ENCODE results near the gene SRPRB.

The SRPRB gene

GRCh38 chr3:133838296-133838789 lies 32.7 kb downstream of the SRPRB start:
- Histone ChIP-seq H3K27ac (ENCODE audit: low read length) (no peak overlapping the region), H3K4me3 (ENCODE audit: low read depth in 1 of 2, low read length in 2 of 2) (no peak overlapping the region), H3K27me3 (ENCODE audit: low read depth, low read length) (no peaks in the 10 kb centered on the region), H3K9me3 (ENCODE audit: control insufficient read depth in 1 of 2, low read length in 2 of 2) (no peaks in the 10 kb centered on the region), H3K4me1 (ENCODE audit: control insufficient read depth in 1 of 2, insufficient read depth in 2 of 2, low read length in 2 of 2) (no peaks in the 10 kb centered on the region), H3K36me3 (ENCODE audit: control insufficient read depth in 1 of 2, insufficient read depth in 2 of 2, low read length in 2 of 2) (peaks cover 0 to 46% of the 10 kb centered on the region in 2 donors)

DNA sequence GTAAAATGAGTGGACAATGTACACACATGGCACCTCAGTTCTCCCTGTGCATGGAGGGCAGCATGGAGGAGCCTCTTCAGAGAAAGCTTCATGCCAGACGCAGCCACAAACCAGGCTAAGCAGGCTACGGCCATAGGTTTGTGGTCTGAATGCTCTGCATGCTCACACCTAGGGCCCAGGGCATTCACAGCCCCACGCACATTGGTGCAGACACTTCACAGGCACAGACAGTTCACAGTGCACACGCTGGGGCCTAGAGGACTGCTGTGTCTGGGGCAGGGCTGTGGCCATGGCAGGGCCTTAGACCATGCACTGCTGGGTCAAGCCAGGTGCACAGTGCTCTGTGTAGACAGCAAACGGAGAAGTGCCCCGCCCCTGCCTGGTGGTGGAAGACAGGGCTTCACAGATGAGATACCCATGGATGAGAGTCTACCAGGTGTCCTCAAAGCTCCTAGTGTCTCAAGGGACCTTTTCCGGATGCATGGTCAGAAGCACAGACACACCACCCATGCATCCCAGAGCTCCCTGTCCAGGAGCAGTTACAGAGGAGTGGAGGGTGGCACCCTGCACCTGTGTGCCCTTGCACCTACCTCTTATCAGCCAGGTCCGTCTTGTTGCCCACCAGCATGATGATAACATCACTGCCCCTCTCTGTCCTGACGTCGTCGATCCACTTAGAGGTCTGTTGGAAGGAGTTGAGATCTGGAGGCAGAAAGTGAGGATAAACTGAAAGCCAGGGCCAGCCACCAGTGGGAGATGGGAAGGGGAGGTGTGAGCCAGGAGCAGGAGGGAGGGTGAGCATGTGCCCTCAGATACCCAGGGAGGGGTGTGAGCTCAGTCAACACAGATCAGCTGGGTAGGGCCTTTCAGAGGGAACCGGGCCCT lies 33.5 kb downstream of the SRPRB start:
- H3K4me1 ChIP-seq (ENCODE audit: control insufficient read depth in 1 of 2, insufficient read depth in 2 of 2, low read length in 2 of 2), result no peaks in the 10 kb centered on the region
- no peak overlapping the region for H3K4me3 ChIP-seq (ENCODE audit: low read depth in 1 of 2, low read length in 2 of 2)
- H3K27ac ChIP-seq (ENCODE audit: low read length), result no peak overlapping the region
- H3K9me3 ChIP-seq (ENCODE audit: control insufficient read depth in 1 of 2, low read length in 2 of 2), result no peaks in the 10 kb centered on the region
- H3K27me3 ChIP-seq (ENCODE audit: low read depth, low read length), result no peaks in the 10 kb centered on the region
- H3K36me3 ChIP-seq (ENCODE audit: control insufficient read depth in 1 of 2, insufficient read depth in 2 of 2, low read length in 2 of 2), result peaks cover 0 to 46% of the 10 kb centered on the region in 2 donors

- H3K4me3 ChIP-seq (ENCODE audit: low read depth in 1 of 2, low read length in 2 of 2), result no peak overlapping the region
- no peaks in the 10 kb centered on the region for H3K27me3 ChIP-seq (ENCODE audit: low read depth, low read length)
- peaks cover 0 to 39% of the 10 kb centered on the region in 2 donors for H3K36me3 ChIP-seq (ENCODE audit: control insufficient read depth in 1 of 2, insufficient read depth in 2 of 2, low read length in 2 of 2)
- no peaks in the 10 kb centered on the region for H3K9me3 ChIP-seq (ENCODE audit: control insufficient read depth in 1 of 2, low read length in 2 of 2)
- no peak overlapping the region for H3K27ac ChIP-seq (ENCODE audit: low read length)
- no peaks in the 10 kb centered on the region for H3K4me1 ChIP-seq (ENCODE audit: control insufficient read depth in 1 of 2, insufficient read depth in 2 of 2, low read length in 2 of 2)
These were observed 34.6 kb downstream of the SRPRB start for GRCh38 chr3:133840055-133840737.

GRCh38 chr3:133840767-133841166 lies 35.2 kb downstream of the SRPRB start:
- Histone ChIP-seq H3K4me1 (ENCODE audit: control insufficient read depth in 1 of 2, insufficient read depth in 2 of 2, low read length in 2 of 2) (no peaks in the 10 kb centered on the region), H3K9me3 (ENCODE audit: control insufficient read depth in 1 of 2, low read length in 2 of 2) (no peaks in the 10 kb centered on the region), H3K4me3 (ENCODE audit: low read depth in 1 of 2, low read length in 2 of 2) (no peak overlapping the region), H3K36me3 (ENCODE audit: control insufficient read depth in 1 of 2, insufficient read depth in 2 of 2, low read length in 2 of 2) (peaks cover 0 to 36% of the 10 kb centered on the region in 2 donors), H3K27ac (ENCODE audit: low read length) (no peak overlapping the region), H3K27me3 (ENCODE audit: low read depth, low read length) (no peaks in the 10 kb centered on the region)

- Histone ChIP-seq H3K27me3 (ENCODE audit: low read depth, low read length) (no peaks in the 10 kb centered on the region), H3K27ac (ENCODE audit: low read length) (no peak overlapping the region), H3K4me3 (ENCODE audit: low read depth in 1 of 2, low read length in 2 of 2) (no peak overlapping the region), H3K9me3 (ENCODE audit: control insufficient read depth in 1 of 2, low read length in 2 of 2) (no peaks in the 10 kb centered on the region), H3K36me3 (ENCODE audit: control insufficient read depth in 1 of 2, insufficient read depth in 2 of 2, low read length in 2 of 2) (peaks cover 0 to 32% of the 10 kb centered on the region in 2 donors), H3K4me1 (ENCODE audit: control insufficient read depth in 1 of 2, insufficient read depth in 2 of 2, low read length in 2 of 2) (no peaks in the 10 kb centered on the region)
These were observed 35.6 kb downstream of the SRPRB start for GRCh38 chr3:133841196-133841595.

- Histone ChIP-seq H3K36me3 (ENCODE audit: control insufficient read depth in 1 of 2, insufficient read depth in 2 of 2, low read length in 2 of 2) (peaks cover 0 to 24% of the 10 kb centered on the region in 2 donors), H3K9me3 (ENCODE audit: control insufficient read depth in 1 of 2, low read length in 2 of 2) (no peaks in the 10 kb centered on the region), H3K27ac (ENCODE audit: low read length) (no peak overlapping the region), H3K27me3 (ENCODE audit: low read depth, low read length) (no peaks in the 10 kb centered on the region), H3K4me1 (ENCODE audit: control insufficient read depth in 1 of 2, insufficient read depth in 2 of 2, low read length in 2 of 2) (no peaks in the 10 kb centered on the region), H3K4me3 (ENCODE audit: low read depth in 1 of 2, low read length in 2 of 2) (no peak overlapping the region)
These were observed 36.5 kb downstream of the SRPRB start for GRCh38 chr3:133842158-133842557.

- Histone ChIP-seq H3K27me3 (ENCODE audit: low read depth, low read length) (no peaks in the 10 kb centered on the region), H3K4me3 (ENCODE audit: low read depth in 1 of 2, low read length in 2 of 2) (no peak overlapping the region), H3K36me3 (ENCODE audit: control insufficient read depth in 1 of 2, insufficient read depth in 2 of 2, low read length in 2 of 2) (peaks cover 0 to 10% of the 10 kb centered on the region in 2 donors), H3K9me3 (ENCODE audit: control insufficient read depth in 1 of 2, low read length in 2 of 2) (no peaks in the 10 kb centered on the region), H3K4me1 (ENCODE audit: control insufficient read depth in 1 of 2, insufficient read depth in 2 of 2, low read length in 2 of 2) (no peaks in the 10 kb centered on the region), H3K27ac (ENCODE audit: low read length) (no peak overlapping the region)
These were observed 38.0 kb downstream of the SRPRB start for GRCh38 chr3:133843634-133844033.

- Histone ChIP-seq H3K9me3 (ENCODE audit: control insufficient read depth in 1 of 2, low read length in 2 of 2) (no peaks in the 10 kb centered on the region), H3K36me3 (ENCODE audit: control insufficient read depth in 1 of 2, insufficient read depth in 2 of 2, low read length in 2 of 2) (no peaks in the 10 kb centered on the region), H3K27ac (ENCODE audit: low read length) (no peak overlapping the region), H3K4me3 (ENCODE audit: low read depth in 1 of 2, low read length in 2 of 2) (no peak overlapping the region), H3K4me1 (ENCODE audit: control insufficient read depth in 1 of 2, insufficient read depth in 2 of 2, low read length in 2 of 2) (no peaks in the 10 kb centered on the region), H3K27me3 (ENCODE audit: low read depth, low read length) (no peaks in the 10 kb centered on the region)
These were observed 39.5 kb downstream of the SRPRB start for GRCh38 chr3:133845127-133845526.

GRCh38 chr3:133849346-133849745 lies 43.7 kb downstream of the SRPRB start:
- no peaks in the 10 kb centered on the region for H3K27me3 ChIP-seq (ENCODE audit: low read depth, low read length)
- no peak overlapping the region for H3K4me3 ChIP-seq (ENCODE audit: low read depth in 1 of 2, low read length in 2 of 2)
- H3K4me1 ChIP-seq (ENCODE audit: control insufficient read depth in 1 of 2, insufficient read depth in 2 of 2, low read length in 2 of 2), result no peaks in the 10 kb centered on the region
- no peaks in the 10 kb centered on the region for H3K9me3 ChIP-seq (ENCODE audit: control insufficient read depth in 1 of 2, low read length in 2 of 2)
- no peak overlapping the region for H3K27ac ChIP-seq (ENCODE audit: low read length)
- H3K36me3 ChIP-seq (ENCODE audit: control insufficient read depth in 1 of 2, insufficient read depth in 2 of 2, low read length in 2 of 2), result no peaks in the 10 kb centered on the region

- no peak overlapping the region for H3K4me3 ChIP-seq (ENCODE audit: low read depth in 1 of 2, low read length in 2 of 2)
- H3K36me3 ChIP-seq (ENCODE audit: control insufficient read depth in 1 of 2, insufficient read depth in 2 of 2, low read length in 2 of 2), result no peaks in the 10 kb centered on the region
- no peak overlapping the region for H3K27ac ChIP-seq (ENCODE audit: low read length)
- H3K9me3 ChIP-seq (ENCODE audit: control insufficient read depth in 1 of 2, low read length in 2 of 2), result no peaks in the 10 kb centered on the region
- H3K4me1 ChIP-seq (ENCODE audit: control insufficient read depth in 1 of 2, insufficient read depth in 2 of 2, low read length in 2 of 2), result no peaks in the 10 kb centered on the region
- no peaks in the 10 kb centered on the region for H3K27me3 ChIP-seq (ENCODE audit: low read depth, low read length)
These were observed 44.4 kb downstream of the SRPRB start for GRCh38 chr3:133850034-133850433.

DNA sequence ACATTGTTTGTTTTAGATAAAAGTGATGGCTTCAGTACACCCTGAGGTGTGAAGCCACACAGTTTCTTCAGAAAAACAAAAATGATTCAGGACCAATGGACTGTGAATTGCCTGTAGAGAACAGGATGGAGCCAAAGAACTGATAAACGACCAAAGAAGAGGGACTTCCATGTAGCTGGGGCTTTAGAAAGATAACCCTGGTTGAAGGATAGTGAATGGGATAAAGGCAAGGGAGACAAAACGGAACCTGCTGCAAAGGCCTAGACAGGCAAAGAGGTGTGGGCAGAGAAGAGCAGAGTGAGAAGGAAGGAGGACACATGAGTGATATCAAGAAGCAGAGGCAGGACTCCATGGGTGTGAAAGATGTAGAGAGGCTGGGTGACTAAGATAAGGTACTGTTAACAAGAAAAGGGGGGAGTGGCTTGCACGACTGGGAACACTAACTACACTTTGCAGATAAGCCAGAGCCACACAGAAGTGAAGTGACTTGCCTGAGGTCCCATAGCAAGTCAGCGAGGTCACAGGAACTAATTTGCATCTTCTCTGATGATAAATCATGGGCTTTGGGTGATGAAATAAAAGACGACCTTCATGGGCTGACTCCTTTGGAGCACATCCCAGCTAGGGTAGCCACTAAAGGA lies 45.8 kb downstream of the SRPRB start:
- no peaks in the 10 kb centered on the region for H3K27me3 ChIP-seq (ENCODE audit: low read depth, low read length)
- no peak overlapping the region for H3K27ac ChIP-seq (ENCODE audit: low read length)
- no peaks in the 10 kb centered on the region for H3K36me3 ChIP-seq (ENCODE audit: control insufficient read depth in 1 of 2, insufficient read depth in 2 of 2, low read length in 2 of 2)
- H3K9me3 ChIP-seq (ENCODE audit: control insufficient read depth in 1 of 2, low read length in 2 of 2), result no peaks in the 10 kb centered on the region
- H3K4me3 ChIP-seq (ENCODE audit: low read depth in 1 of 2, low read length in 2 of 2), result no peak overlapping the region
- H3K4me1 ChIP-seq (ENCODE audit: control insufficient read depth in 1 of 2, insufficient read depth in 2 of 2, low read length in 2 of 2), result no peaks in the 10 kb centered on the region

All from muscle layer of duodenum (tissue), 2 donors.